Neural crest cell (in vitro differentiated cells): ENCODE results near the gene RUNX1. TPM values are rescaled to one million over a fixed set of nuclear protein-coding genes. Genes with fewer than 3 reads are reported as not detected.

ENCODE experiments used
- DNase-seq: peaks from one replicate; pipeline ENCODE4 v3.0.0; 2021; ENCODE audit warnings: low read depth, mixed read lengths, low spot score
- H3K27ac Mint-ChIP-seq: one replicate; pipeline ENCODE4 v1.8.0; 2021; ENCODE audit warnings: mild to moderate bottlenecking, mixed read lengths; ENCODE audit not compliant: unreplicated experiment
- H3K27me3 Mint-ChIP-seq: 2 replicates; pipeline ENCODE4 v1.8.0; 2021; ENCODE audit warnings: low read depth, mild to moderate bottlenecking, mixed read lengths
- H3K36me3 Mint-ChIP-seq: 2 replicates; pipeline ENCODE4 v1.8.0; 2021; ENCODE audit warnings: low read depth, mild to moderate bottlenecking, mixed read lengths
- H3K4me1 Mint-ChIP-seq: 2 replicates; pipeline ENCODE4 v1.8.0; 2021; ENCODE audit warnings: mixed read lengths
- H3K4me3 Mint-ChIP-seq: one replicate; pipeline ENCODE4 v1.8.0; 2021; ENCODE audit warnings: mild to moderate bottlenecking, mixed read lengths
- H3K9me3 Mint-ChIP-seq: 2 replicates; pipeline ENCODE4 v1.8.0; 2021; ENCODE audit warnings: mixed read lengths
- total RNA-seq: library from RNA; stranded (reverse); gene quantifications from 2 replicates; pipeline ENCODE4 v1.2.1, GENCODE V29; 2021
- TF ChIP-seq, protein P1 (sequence below): fragments of 200-600 bp; sonication (generic); conservative IDR thresholded peaks from 2 replicates; pipeline ENCODE4 v1.5.0; 2021; ENCODE audit warnings: antibody characterized with exemption, mild to moderate bottlenecking

The RUNX1 gene
- total RNA-seq, 1 donor from 2014 or later: 0.63 TPM

DNA sequence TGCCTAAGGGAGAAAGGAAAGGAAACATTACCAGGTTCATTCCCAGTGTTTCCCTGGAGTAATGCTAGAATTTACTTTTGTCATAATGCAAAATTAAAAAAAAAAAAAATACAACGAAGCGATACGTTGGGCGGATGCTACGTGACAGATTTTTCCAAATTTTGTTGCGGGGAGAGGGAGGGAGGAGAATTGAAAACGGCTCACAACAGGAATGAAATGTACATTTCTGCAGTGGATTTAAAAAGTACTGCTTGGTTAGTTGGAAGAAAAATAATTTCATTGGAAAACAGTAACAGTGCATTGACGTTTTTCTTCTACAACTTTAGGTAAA, 157.5 kb downstream of the RUNX1 start:
- Mint-ChIP-seq H3K4me1 (peaks cover 15% of the 10 kb centered on the region), H3K27ac (no peak overlapping the region), H3K27me3 (peaks cover 86% of the 10 kb centered on the region), H3K9me3 (no peaks in the 10 kb centered on the region), H3K36me3 (no peaks in the 10 kb centered on the region), H3K4me3 (peak overlapping the region; percentile 81)
- no peak for DNase-seq
- TF ChIP-seq, protein P1, sequence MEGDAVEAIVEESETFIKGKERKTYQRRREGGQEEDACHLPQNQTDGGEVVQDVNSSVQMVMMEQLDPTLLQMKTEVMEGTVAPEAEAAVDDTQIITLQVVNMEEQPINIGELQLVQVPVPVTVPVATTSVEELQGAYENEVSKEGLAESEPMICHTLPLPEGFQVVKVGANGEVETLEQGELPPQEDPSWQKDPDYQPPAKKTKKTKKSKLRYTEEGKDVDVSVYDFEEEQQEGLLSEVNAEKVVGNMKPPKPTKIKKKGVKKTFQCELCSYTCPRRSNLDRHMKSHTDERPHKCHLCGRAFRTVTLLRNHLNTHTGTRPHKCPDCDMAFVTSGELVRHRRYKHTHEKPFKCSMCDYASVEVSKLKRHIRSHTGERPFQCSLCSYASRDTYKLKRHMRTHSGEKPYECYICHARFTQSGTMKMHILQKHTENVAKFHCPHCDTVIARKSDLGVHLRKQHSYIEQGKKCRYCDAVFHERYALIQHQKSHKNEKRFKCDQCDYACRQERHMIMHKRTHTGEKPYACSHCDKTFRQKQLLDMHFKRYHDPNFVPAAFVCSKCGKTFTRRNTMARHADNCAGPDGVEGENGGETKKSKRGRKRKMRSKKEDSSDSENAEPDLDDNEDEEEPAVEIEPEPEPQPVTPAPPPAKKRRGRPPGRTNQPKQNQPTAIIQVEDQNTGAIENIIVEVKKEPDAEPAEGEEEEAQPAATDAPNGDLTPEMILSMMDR: peak; percentile 3

DNA sequence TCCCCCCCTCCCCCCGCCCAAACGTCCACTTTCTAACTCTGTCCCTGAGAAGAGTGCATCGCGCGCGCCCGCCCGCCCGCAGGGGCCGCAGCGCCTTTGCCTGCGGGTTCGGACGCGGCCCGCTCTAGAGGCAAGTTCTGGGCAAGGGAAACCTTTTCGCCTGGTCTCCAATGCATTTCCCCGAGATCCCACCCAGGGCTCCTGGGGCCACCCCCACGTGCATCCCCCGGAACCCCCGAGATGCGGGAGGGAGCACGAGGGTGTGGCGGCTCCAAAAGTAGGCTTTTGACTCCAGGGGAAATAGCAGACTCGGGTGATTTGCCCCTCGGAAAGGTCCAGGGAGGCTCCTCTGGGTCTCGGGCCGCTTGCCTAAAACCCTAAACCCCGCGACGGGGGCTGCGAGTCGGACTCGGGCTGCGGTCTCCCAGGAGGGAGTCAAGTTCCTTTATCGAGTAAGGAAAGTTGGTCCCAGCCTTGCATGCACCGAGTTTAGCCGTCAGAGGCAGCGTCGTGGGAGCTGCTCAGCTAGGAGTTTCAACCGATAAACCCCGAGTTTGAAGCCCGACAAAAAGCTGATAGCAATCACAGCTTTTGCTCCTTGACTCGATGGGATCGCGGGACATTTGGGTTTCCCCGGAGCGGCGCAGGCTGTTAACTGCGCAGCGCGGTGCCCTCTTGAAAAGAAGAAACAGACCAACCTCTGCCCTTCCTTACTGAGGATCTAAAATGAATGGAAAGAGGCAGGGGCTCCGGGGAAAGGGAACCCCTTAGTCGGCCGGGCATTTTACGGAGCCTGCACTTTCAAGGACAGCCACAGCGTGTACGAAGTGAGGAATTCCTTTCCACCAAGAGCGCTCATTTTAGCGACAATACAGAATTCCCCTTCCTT, 158.1 kb downstream of the RUNX1 start:
- Mint-ChIP-seq H3K36me3 (no peaks in the 10 kb centered on the region), H3K4me3 (peak overlapping the region; percentile 81), H3K27ac (no peak overlapping the region), H3K27me3 (peaks cover 88% of the 10 kb centered on the region), H3K4me1 (peaks cover 19% of the 10 kb centered on the region), H3K9me3 (no peaks in the 10 kb centered on the region)
- DNase-seq: peak; percentile 16
- TF ChIP-seq, protein P1: peak; percentile 29

DNA sequence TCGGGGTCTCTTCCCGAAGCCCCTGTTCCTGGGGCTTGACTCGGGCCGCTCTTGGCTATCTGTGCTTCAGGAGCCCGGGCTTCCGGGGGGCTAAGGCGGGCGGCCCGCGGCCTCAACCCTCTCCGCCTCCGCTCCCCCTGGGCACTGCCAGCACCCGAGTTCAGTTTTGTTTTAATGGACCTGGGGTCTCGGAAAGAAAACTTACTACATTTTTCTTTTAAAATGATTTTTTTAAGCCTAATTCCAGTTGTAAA, 158.7 kb downstream of the RUNX1 start:
- Mint-ChIP-seq H3K27me3 (peaks cover 88% of the 10 kb centered on the region), H3K36me3 (no peaks in the 10 kb centered on the region), H3K27ac (no peak overlapping the region), H3K4me1 (peaks cover 24% of the 10 kb centered on the region), H3K4me3 (no peak overlapping the region), H3K9me3 (no peaks in the 10 kb centered on the region)
- TF ChIP-seq, protein P1: no peak
- no peak for DNase-seq

- Mint-ChIP-seq H3K9me3 (no peaks in the 10 kb centered on the region), H3K4me1 (peaks cover 24% of the 10 kb centered on the region), H3K27me3 (peaks cover 88% of the 10 kb centered on the region), H3K4me3 (no peak overlapping the region), H3K36me3 (no peaks in the 10 kb centered on the region), H3K27ac (no peak overlapping the region)
- TF ChIP-seq, protein P1: peak; percentile 90
- DNase-seq: peak; percentile 62
Measured at GRCh38 chr21:34889676-34890469, 159.2 kb downstream of the RUNX1 start.

- peak; percentile 41 for DNase-seq
- no peaks in the 10 kb centered on the region for H3K36me3 Mint-ChIP-seq
- no peak overlapping the region for H3K27ac Mint-ChIP-seq
- H3K27me3 Mint-ChIP-seq: peaks cover 87% of the 10 kb centered on the region
- H3K4me3 Mint-ChIP-seq: peak overlapping the region; percentile 93
- no peaks in the 10 kb centered on the region for H3K9me3 Mint-ChIP-seq
- peaks cover 24% of the 10 kb centered on the region for H3K4me1 Mint-ChIP-seq
- TF ChIP-seq, protein P1: no peak
Measured at GRCh38 chr21:34889320-34889675, 159.8 kb downstream of the RUNX1 start.
